Mucosa of rectum (tissue), 2 donors: Measurements from ENCODE around the gene LTB4R2.

ENCODE experiments used
- H3K27ac ChIP-seq, 2 donors: one replicate each; pipeline ENCODE4 v1.7.0; 2013; ENCODE audit warnings: inconsistent platforms in 2 of 2, low read depth in 2 of 2, low read length in 2 of 2
- H3K27me3 ChIP-seq, 2 donors: one replicate each; pipeline ENCODE4 v1.7.0; 2013; ENCODE audit warnings: low read length in 2 of 2; ENCODE audit not compliant: control insufficient read depth in 2 of 2, insufficient read depth in 2 of 2
- H3K36me3 ChIP-seq, 2 donors: one replicate each; pipeline ENCODE4 v1.7.0; 2013; ENCODE audit warnings: low read length in 2 of 2; ENCODE audit not compliant: control insufficient read depth in 2 of 2, insufficient read depth in 2 of 2
- H3K4me1 ChIP-seq, 2 donors: one replicate each; pipeline ENCODE4 v1.7.0; 2013; ENCODE audit warnings: low read length in 2 of 2, mild to moderate bottlenecking in 1 of 2; ENCODE audit not compliant: control insufficient read depth in 2 of 2, insufficient read depth in 2 of 2
- H3K4me3 ChIP-seq, 2 donors: one replicate each; pipeline ENCODE4 v1.7.0; 2013; ENCODE audit warnings: low read length in 2 of 2
- H3K9ac ChIP-seq, 2 donors: one replicate each; pipeline ENCODE4 v1.7.0; 2013; ENCODE audit warnings: low read length in 2 of 2, low read depth in 1 of 2, mild to moderate bottlenecking in 1 of 2
- H3K9me3 ChIP-seq, 2 donors: one replicate each; pipeline ENCODE4 v1.7.0; 2013; ENCODE audit warnings: low read length in 2 of 2; ENCODE audit not compliant: control insufficient read depth in 2 of 2
- donor health status: healthy.
- donor health status: Normal muscosa, but diverticular disease.

LTB4R2 gene

DNA sequence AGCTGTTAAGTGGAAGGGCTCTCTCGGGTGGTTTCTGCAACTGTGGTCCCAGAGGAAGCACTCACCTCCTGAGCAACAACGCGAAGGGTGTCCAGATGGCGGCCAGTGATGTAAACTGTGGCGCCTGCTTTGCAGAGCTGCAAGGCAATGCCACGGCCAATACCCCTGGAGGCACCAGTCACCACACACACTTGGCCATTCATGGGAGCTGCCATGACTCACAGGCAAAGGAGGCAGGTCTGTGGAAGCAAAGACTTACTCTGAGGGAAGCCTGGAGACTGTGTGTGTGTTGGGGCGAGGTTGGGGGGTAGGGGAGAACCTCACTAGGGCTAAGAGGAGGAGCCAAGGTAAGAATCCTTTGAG is 11.1 kb upstream of the LTB4R2 start:
- peaks cover 18% of the 10 kb centered on the region in 2 donors for H3K4me1 ChIP-seq

DNA sequence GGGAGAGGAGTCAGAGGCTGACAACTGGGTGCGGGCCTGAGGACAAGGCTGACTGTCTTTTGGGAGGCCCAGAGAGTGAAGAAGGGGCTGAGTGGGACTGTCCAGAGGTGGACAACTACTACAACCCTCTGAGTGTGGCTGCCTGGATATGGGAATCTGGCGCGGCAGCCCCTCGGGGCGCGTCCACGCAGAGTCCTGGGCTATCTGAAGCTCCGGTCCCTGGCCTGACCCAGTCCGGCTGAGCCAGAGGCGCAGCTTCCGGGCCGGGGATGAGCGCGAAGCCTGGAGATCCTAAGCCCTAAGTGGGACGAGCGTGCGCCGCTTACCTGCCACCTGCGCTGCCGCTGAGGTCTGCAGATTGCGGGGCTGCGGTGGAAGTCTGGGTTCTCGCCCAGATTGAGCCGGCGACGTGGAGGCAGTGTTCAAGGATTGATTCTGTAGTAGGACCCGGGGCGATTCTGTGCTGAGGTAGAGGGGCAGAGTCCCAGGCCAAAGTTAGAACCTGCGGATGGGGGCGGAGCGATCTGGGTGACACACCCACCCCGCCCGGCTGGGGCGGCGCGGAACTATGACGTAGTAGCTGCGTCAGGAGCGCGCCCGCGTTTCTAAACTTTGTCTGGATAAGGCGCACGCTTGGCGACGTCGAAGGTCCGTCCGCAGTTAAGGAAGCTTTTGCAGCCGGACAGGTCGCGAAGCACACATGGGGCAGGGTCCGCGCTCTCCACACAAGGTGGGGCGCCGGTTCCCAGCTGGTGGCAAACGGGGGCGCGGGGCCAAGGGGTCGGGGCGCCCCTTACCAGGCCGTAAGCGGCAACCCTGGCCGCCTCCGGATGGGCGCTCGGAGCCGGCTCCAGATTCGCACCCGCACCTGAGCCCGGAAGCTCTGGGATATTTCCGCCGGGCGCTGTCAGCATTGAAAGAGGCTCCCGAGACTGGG is 10.4 kb upstream of the LTB4R2 start, which contains the start of the genes DHRS1 and NOP9:
Gene DHRS1, minus strand, starts transcription at position 526 of the 937 bp plus-strand sequence. CDS start 674 bp downstream, outside the sequence.
Gene NOP9, plus strand, starts transcription at position 596 of the 937 bp plus-strand sequence. Its CDS starts 105 bp downstream, at position 701.
- peaks cover 18% of the 10 kb centered on the region in 2 donors for H3K4me1 ChIP-seq
- H3K4me3 ChIP-seq, result peak within 1 kb of the TSS; percentile 84 to 91
- no peaks in the 10 kb centered on the region for H3K27me3 ChIP-seq
- H3K27ac ChIP-seq, result peak within 1 kb of the TSS; percentile 90 to 91
- H3K9ac ChIP-seq, result peak within 1 kb of the TSS; percentile 93 to 94
- H3K9me3 ChIP-seq, result no peaks in the 10 kb centered on the region
- peaks cover 39 to 44% of the 10 kb centered on the region in 2 donors for H3K36me3 ChIP-seq

More for the DNA sequence above, 11.1 kb upstream of the LTB4R2 start:
- peak overlapping the region; percentile 90 to 91 for H3K27ac ChIP-seq
- H3K27me3 ChIP-seq, result no peaks in the 10 kb centered on the region
- peak overlapping the region; percentile 93 to 94 for H3K9ac ChIP-seq
- H3K36me3 ChIP-seq, result peaks cover 32 to 37% of the 10 kb centered on the region in 2 donors
- peak overlapping the region; percentile 84 to 91 for H3K4me3 ChIP-seq
- no peaks in the 10 kb centered on the region for H3K9me3 ChIP-seq

DNA sequence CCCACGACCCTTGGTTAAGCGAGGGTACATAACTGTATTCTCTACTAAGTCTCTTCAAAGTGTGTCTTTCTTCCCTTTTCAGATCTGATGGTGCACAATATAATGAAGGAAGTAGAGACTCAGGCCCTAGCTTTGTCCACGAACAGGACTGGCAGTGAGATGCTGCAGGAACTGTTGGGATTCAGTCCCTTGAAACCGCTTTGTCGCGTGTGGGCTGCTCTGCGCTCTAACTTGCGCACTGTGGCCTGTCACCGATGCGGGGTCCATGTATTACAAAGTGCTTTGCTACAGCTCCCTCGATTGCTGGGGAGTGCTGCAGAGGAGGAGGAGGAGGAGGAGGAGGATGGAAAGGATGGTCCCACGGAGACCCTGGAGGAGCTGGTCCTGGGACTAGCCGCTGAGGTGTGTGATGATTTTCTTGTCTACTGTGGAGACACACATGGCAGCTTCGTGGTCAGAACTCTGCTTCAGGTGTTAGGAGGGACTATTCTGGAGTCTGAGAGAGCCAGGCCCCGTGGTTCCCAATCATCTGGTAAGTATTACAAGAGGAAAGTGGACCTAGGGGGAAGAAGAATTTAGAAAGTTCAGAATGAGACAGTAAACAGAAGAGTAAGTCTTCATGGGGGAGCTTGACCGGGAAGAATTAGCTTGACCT is 9.5 kb upstream of the LTB4R2 start:
- Histone ChIP-seq H3K9me3 (no peaks in the 10 kb centered on the region), H3K4me1 (peaks cover 18% of the 10 kb centered on the region in 2 donors), H3K27me3 (no peaks in the 10 kb centered on the region), H3K36me3 (peaks cover 46 to 50% of the 10 kb centered on the region in 2 donors), H3K27ac (peak overlapping the region; percentile 90 to 91), H3K9ac (peak overlapping the region; percentile 80 to 94), H3K4me3 (peak overlapping the region; percentile 84 to 91)

DNA sequence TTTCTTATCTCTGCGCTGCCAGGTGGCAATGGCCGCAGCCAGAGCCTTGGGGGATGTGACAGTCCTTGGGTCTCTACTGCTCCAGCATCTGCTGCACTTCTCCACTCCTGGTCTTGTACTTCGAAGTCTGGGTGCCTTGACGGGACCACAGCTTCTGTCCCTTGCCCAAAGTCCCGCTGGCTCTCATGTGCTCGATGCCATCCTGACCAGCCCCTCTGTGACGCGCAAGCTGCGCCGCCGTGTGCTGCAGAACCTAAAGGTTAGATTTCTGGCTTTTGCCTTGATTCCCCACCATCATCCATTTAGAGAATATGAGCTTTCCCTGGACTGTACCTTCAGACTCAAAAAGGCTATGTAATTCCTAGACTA is 5.9 kb upstream of the LTB4R2 start:
- Histone ChIP-seq H3K9ac (no peak overlapping the region), H3K36me3 (peaks cover 50 to 57% of the 10 kb centered on the region in 2 donors)

DNA sequence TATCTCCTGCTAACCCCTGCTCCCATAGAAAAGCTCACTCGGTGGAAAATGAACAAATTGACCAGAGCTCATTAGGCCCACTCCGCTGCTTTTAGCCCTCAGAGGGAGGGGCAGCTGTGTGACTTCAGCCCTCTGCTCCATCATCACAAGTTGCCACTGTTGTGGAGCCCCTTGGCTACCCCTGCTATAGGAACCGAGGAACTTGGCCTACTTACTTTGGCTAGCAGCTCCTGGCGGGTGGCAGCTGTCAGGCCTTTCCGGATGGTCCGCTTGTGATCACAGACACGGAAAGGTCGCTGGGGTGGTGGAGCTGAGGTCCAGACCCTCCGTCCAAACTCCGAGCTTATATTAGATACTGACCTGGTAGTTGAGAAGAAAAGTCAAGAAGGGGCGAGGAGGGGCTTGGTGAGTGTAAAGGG is 2.8 kb upstream of the LTB4R2 start:
- peak overlapping the region; percentile 66 to 79 for H3K27ac ChIP-seq
- H3K27me3 ChIP-seq, result no peaks in the 10 kb centered on the region
- peaks cover 31 to 40% of the 10 kb centered on the region in 2 donors for H3K4me1 ChIP-seq
- H3K36me3 ChIP-seq, result peaks cover 42 to 49% of the 10 kb centered on the region in 2 donors
- peak overlapping the region; percentile 10 to 15 for H3K9ac ChIP-seq
- no peaks in the 10 kb centered on the region for H3K9me3 ChIP-seq
- peak overlapping the region in 1 of 2 donors; percentile 59 for H3K4me3 ChIP-seq

More for the DNA sequence above, 5.9 kb upstream of the LTB4R2 start:
- no peaks in the 10 kb centered on the region for H3K27me3 ChIP-seq
- no peak overlapping the region for H3K4me3 ChIP-seq
- H3K27ac ChIP-seq, result no peak overlapping the region
- peaks cover 29% of the 10 kb centered on the region in 2 donors for H3K4me1 ChIP-seq
- H3K9me3 ChIP-seq, result no peaks in the 10 kb centered on the region

DNA sequence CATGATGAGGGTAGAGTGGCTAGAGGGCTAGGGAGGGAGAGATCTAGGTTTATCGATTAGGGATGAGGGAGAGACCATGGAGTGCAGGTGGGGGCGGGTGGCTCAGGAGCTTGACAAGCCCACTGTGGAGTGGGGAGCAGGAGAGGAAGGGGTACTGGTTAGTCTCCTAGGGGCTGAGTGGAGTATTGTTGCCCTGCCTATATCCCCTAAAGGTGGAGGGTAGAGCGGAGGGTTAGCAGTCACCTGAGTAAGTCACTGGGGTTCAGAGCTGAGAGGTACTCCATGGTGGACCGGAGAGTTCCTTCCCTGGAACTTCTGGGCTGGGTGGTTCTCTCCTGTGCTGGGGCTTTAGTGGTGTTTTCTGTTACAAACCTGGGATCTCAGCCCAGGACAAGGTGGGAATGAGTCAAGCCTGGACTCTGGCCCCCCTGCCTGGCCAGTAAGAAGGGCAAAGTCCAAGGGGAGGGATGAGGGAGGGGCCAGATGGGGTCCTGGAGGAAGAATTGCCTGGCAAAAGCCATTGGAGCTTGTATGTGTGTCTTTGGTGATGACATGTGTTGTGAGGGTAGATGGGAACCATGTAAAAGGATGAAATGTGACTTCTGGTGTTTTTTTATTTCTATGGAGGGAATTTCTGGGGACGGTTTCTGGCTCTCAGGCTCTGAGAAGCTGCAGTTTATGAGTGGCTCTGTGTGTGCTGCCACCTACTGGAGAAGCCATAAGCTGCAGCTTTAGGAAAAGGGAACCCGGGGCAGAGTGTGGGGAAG is 2.2 kb upstream of the LTB4R2 start, which contains the start of gene CIDEB:
Gene CIDEB, minus strand, starts transcription at position 403 of the 767 bp plus-strand sequence. Its CDS starts 119 bp downstream, at position 284.
- Histone ChIP-seq H3K27ac (peak within 1 kb of the TSS; percentile 66 to 79), H3K4me1 (peaks cover 31 to 42% of the 10 kb centered on the region in 2 donors)

DNA sequence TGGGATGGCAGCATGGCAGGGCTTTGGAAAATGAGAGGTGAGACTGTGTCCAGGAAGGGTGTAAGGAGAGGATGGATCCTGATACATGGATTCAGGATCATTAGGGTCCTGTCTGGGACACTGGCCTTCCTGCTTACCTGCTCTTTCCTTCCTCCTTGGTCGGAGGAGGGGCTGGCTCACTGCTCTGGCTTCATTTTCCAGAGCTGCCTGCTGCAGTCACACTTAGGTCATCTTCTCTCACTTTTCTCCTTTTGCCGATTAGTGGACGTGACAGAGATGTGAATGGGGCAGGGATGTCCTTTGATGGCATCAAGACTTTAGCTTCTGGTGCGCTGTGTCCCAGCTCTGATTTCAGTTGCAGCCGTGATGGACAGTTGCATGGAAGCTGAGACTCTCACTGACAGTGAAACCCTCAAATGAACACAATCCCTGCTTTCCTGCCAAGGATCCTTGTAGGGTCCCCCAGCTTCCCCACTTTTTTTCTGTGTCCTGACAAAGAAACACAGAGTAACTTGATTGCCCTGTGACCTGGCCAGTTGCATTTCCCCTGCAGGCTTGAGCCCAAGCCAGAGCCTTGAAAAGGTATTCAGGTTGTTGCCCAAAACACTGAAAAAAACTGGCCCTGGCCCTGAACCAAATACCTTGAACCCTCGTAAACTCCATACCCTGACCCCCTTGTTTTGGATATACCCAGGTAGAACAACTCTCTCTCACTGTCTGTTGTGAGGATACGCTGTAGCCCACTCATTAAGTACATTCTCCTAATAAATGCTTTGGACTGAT is 1.4 kb upstream of the LTB4R2 start:
- Histone ChIP-seq H3K4me1 (peaks cover 31 to 45% of the 10 kb centered on the region in 2 donors), H3K27me3 (no peaks in the 10 kb centered on the region), H3K9ac (peak overlapping the region in 1 of 2 donors; percentile 4), H3K36me3 (peaks cover 31 to 37% of the 10 kb centered on the region in 2 donors), H3K9me3 (no peaks in the 10 kb centered on the region), H3K27ac (peak overlapping the region in 1 of 2 donors; percentile 66), H3K4me3 (no peak overlapping the region)

More for the DNA sequence above, 2.2 kb upstream of the LTB4R2 start, which contains the start of gene CIDEB:
- Histone ChIP-seq H3K9ac (peak within 1 kb of the TSS; percentile 10 to 15), H3K4me3 (peak within 1 kb of the TSS; percentile 4 to 59), H3K9me3 (no peaks in the 10 kb centered on the region), H3K27me3 (no peaks in the 10 kb centered on the region), H3K36me3 (peaks cover 36 to 43% of the 10 kb centered on the region in 2 donors)

DNA sequence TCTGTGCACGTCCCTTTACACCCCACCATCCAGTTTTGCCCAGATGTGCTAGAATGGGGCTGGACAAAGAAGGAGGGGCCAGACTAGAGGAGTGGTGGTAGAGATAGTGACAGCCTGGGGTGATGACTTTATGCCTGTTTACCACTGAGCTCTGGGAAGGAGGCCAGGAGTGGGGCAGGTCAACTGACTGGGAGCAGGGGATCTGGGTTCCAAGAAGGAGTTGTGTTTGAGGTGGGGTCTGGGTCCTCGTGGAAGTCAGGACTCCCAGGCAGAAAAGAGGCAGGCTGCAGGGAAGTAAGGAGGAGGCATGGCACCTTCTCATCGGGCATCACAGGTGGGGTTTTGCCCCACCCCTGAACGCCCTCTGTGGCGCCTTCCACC is 315 bp downstream of the LTB4R2 start:
- Histone ChIP-seq H3K4me1 (peaks cover 31 to 52% of the 10 kb centered on the region in 2 donors), H3K36me3 (peaks cover 15 to 20% of the 10 kb centered on the region in 2 donors), H3K4me3 (peak overlapping the region; percentile 55 to 74), H3K9ac (peak overlapping the region; percentile 52), H3K27ac (peak overlapping the region; percentile 63 to 83), H3K27me3 (no peaks in the 10 kb centered on the region), H3K9me3 (no peaks in the 10 kb centered on the region)
